Pancreas (tissue), 10 donors: ENCODE data around the gene LEUTX. TPM values are rescaled to one million over a fixed set of nuclear protein-coding genes. Genes with fewer than 3 reads are reported as not detected.

Source experiments
- ATAC-seq, 4 donors: fragments of 200-7000 bp; cut with Tn5 transposase; one replicate each; pipeline versions ENCODE4 v1.8.0 to v1.9.1; 2020; ENCODE audit warnings: mild to moderate bottlenecking in 4 of 4, moderate library complexity in 4 of 4
- DNase-seq, 6 donors: peaks; one replicate each; pipeline ENCODE4 v3.0.0-alpha.2; 2020
- FAIRE-seq: peaks from 2 replicates; lab custom pipeline; 2012; peaks lifted over from hg19 to GRCh38; lab: Jason Lieb, UNC
- H3K27ac ChIP-seq, 4 donors: fragments of 200-600 bp; sonication (generic); 1 replicate in 3 of 4; 2 replicates in 1 of 4; pipeline versions ENCODE4 v1.5.0 to v1.8.0; 2020
- H3K27me3 ChIP-seq, 4 donors: fragments of 200-600 bp; one replicate each; pipeline ENCODE4 v1.8.0; 2021
- H3K36me3 ChIP-seq, 3 donors: fragments of 200-600 bp; sonication (generic) in 1 of 3; one replicate each; pipeline versions ENCODE4 v1.5.0 to v1.8.0; 2020 to 2021
- H3K4me1 ChIP-seq, 3 donors: fragments of 200-600 bp; one replicate each; pipeline ENCODE4 v1.8.0; 2021
- H3K4me3 ChIP-seq, 4 donors: fragments of 200-600 bp; sonication (generic) in 2 of 4; one replicate each; pipeline versions ENCODE4 v1.5.0 to v1.8.0; 2020 to 2021
- H3K9me3 ChIP-seq, 4 donors: fragments of 200-600 bp; one replicate each; pipeline ENCODE4 v1.8.0; 2021
- WGBS, 2 donors: extraction: QIAGEN DNeasy Blood & Tissue Kit; methylation state at CpG; one replicate each; pipeline ENCODE4 v1.1.7; 2013; 5-methylcytosine and 5-hydroxymethylcytosine counted together
- intact Hi-C, 3 donors: fragments of 100-400 bp; cut with DNase I; formaldehyde crosslinking; loops; one replicate each; pipeline versions ENCODE4 v1.11.1 to v1.14.2; 2022
- polyA plus RNA-seq, 2 donors: library from polyadenylated mRNA; stranded (reverse); fragments of 200-250 nt; gene quantifications; one replicate each; pipeline ENCODE4 v1.2.3, GENCODE V29; 2013
- total RNA-seq, 6 donors: library from RNA; stranded (reverse); fragmentation: NEBNext Ultra II Directional in 4 of 6; extraction: Animal tissue kit (Norgen Biotek cat#: 25700) in 4 of 6; gene quantifications; one replicate each; pipeline versions ENCODE4 v1.2.1 to v1.2.4, GENCODE V29; 2021 to 2023
- TF ChIP-seq, protein P1 (sequence below), 4 donors: fragments of 200-600 bp; sonication (generic) in 3 of 4; IDR thresholded peaks; one replicate each; pipeline versions ENCODE4 v1.5.0 to v1.8.0; 2021; ENCODE audit warnings: antibody characterized with exemption in 4 of 4
- donor health status: healthy with polysubstance abuse.
- donor health status: DM: no; HTN: no; CAD: no; lungs with moderate emphysema.
- donor health status: DM: no; HTN: no; CAD: no.
- donor health status: control.
- donor health status: control.
- donor health status: Bipolar disorder and iron deficiency.
- donor health status: DM: yes; HTN: yes; CAD: no.
- donor health status: DM: no; HTN: no; CAD: no.
- donor health status: DM: no; HTN: no; CAD: no.
- donor health status: DM: yes; HTN: yes; CAD: no.

The LEUTX gene
- total and polyA plus RNA-seq, 8 donors = not detected

DNA sequence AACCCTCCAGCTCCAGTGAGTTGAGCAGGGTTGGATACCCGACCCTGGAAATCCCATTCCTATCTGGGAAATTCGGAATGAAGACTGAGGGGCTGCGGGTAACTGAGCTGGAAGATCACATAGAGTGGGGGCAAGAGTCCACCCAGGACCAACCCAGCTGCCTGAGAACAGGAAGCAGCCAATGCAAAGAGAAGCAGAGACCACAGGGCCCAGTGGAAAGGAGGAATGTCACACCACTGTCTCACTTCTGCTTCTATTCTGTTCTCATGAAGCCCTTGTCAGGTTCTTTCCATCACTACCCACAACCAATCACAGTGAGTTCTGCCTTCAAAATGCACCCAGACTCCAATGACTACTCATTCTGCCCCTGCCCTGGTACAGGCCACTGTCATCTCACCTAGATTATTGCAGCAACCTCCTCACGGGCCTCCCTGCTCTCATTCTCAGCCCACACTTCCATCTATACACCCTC lies 40.0 kb downstream of the LEUTX start:
- TF ChIP-seq, protein P1, sequence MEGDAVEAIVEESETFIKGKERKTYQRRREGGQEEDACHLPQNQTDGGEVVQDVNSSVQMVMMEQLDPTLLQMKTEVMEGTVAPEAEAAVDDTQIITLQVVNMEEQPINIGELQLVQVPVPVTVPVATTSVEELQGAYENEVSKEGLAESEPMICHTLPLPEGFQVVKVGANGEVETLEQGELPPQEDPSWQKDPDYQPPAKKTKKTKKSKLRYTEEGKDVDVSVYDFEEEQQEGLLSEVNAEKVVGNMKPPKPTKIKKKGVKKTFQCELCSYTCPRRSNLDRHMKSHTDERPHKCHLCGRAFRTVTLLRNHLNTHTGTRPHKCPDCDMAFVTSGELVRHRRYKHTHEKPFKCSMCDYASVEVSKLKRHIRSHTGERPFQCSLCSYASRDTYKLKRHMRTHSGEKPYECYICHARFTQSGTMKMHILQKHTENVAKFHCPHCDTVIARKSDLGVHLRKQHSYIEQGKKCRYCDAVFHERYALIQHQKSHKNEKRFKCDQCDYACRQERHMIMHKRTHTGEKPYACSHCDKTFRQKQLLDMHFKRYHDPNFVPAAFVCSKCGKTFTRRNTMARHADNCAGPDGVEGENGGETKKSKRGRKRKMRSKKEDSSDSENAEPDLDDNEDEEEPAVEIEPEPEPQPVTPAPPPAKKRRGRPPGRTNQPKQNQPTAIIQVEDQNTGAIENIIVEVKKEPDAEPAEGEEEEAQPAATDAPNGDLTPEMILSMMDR (IDR thresholded peaks at IDR 0.05) = no peak
- no peak overlapping the region for H3K4me3 ChIP-seq
- WGBS, 2 donors = 78 to 82% methylated on average over 4 of the region's 4 CpGs

DNA sequence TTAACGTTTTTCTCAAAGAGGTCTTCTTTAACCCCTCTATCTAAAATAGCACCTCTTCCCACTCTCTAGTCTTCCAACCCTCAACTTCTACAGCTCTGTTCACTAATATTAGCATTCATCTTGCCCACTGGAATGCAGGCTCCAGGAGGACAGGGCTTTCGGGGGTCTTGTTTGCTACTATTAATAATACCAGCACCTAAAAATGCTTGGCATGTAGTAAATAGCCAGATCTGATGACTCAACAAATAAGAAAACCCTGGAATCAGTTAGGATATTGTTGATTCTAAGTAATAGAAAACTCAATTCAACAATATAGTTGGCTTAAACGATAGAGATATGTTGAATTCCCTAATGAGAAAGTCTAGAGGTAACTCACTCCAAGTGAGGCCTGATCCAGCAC lies 41.1 kb downstream of the LEUTX start:
- H3K27me3 ChIP-seq = no peaks in the 10 kb centered on the region
- intact Hi-C loops = loop anchor here in 1 of 3 donors (5.0 kb wide), 1 partner anchor 58 kb away; no protein-coding TSS in a partner anchor
- H3K27ac ChIP-seq = no peak overlapping the region
- TF ChIP-seq, protein P1 (IDR thresholded peaks at IDR 0.05) = no peak
- H3K4me1 ChIP-seq = peaks cover 0 to 4% (median under 1%) of the 10 kb centered on the region in 3 donors
- DNase-seq (no peak), FAIRE-seq (no peak), ATAC-seq (no peak)
- WGBS, 2 donors = 74 to 78% methylated on average over 3 of the region's 3 CpGs
- no peaks in the 10 kb centered on the region for H3K36me3 ChIP-seq
- no peak overlapping the region for H3K4me3 ChIP-seq
- no peaks in the 10 kb centered on the region for H3K9me3 ChIP-seq

More for the DNA sequence above, 40.0 kb downstream of the LEUTX start:
- Histone ChIP-seq H3K27ac (no peak overlapping the region), H3K27me3 (no peaks in the 10 kb centered on the region), H3K4me1 (peaks cover 0 to 1% (median 0%) of the 10 kb centered on the region in 3 donors), H3K9me3 (no peaks in the 10 kb centered on the region), H3K36me3 (no peaks in the 10 kb centered on the region)
- no peak for FAIRE-seq
- intact Hi-C loops = loop anchor here in 1 of 3 donors (5.0 kb wide), 1 partner anchor 59 kb away; no protein-coding TSS in a partner anchor
- no peak for DNase-seq
- ATAC-seq = no peak

DNA sequence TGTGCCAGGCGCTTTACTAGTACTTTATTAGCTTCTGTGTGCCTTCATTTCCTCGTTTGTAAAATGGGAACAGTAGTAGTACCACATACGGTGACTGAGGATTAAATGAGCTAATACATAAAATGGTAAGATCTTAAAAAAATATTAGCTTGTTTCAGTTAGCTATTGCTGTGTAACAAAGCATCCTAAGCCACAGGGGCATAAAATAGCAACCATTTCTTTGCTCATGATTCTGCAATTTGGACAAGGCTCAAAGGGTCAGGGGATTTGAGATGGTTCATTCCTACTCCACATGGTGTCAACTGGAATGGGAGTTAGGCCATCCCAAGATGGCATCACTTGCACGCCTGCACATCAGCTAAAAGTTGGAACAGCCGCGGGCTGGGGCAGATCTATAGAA lies 42.0 kb downstream of the LEUTX start:
- intact Hi-C loops = no loop called here
- Histone ChIP-seq H3K4me1 (peaks cover 0 to 8% (median 5%) of the 10 kb centered on the region in 3 donors), H3K27me3 (no peaks in the 10 kb centered on the region), H3K36me3 (peaks cover 0 to 2% (median 0%) of the 10 kb centered on the region in 3 donors), H3K9me3 (no peaks in the 10 kb centered on the region), H3K4me3 (no peak overlapping the region), H3K27ac (no peak overlapping the region)
- FAIRE-seq (no peak), ATAC-seq (no peak), DNase-seq (no peak)
- WGBS, 2 donors = 91% methylated on average over 6 of the region's 6 CpGs
- TF ChIP-seq, protein P1 (IDR thresholded peaks at IDR 0.05) = no peak

DNA sequence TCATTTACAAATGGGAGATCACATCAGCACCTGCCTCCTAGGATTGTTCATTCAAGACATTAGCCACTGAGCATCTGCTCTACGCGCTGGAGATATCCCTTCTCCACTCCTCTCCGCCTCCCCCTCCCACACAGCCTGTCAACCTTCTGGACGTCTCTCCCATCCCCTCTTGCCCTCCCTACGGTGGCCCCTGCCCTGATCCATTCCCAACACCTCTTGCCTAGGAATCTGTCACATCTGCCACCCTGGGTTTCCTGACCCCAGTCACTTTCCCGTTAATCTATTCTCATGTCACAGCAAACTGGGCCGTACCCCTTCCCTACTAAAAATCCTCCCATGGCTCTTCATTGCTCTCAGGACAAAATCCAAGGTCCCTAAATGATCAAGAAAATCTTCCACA lies 45.0 kb downstream of the LEUTX start:
- H3K4me1 ChIP-seq = peaks cover 0 to 8% (median 5%) of the 10 kb centered on the region in 3 donors
- TF ChIP-seq, protein P1 (IDR thresholded peaks at IDR 0.05) = no peak
- DNase-seq (no peak), ATAC-seq (peak in 1 of 4 donors; percentile 5), FAIRE-seq (no peak)
- peak overlapping the region; percentile 35 to 79 (median 64) for H3K4me3 ChIP-seq
- no peaks in the 10 kb centered on the region for H3K27me3 ChIP-seq
- 9 to 13% methylated on average over 7 of the region's 7 CpGs for WGBS, 2 donors
- H3K9me3 ChIP-seq = no peaks in the 10 kb centered on the region
- H3K27ac ChIP-seq = no peak overlapping the region
- H3K36me3 ChIP-seq = peaks cover 0 to 17% (median 4%) of the 10 kb centered on the region in 3 donors
- intact Hi-C loops = no loop called here
